Liver (tissue), 2 donors: ENCODE results near the gene ELK3.

Source experiments
- CTCF ChIP-seq: fragments of 150-350 bp; IDR thresholded peaks from 2 replicates; pipeline ENCODE4 v1.5.1; 2017; ENCODE audit warnings: improper control_type of control experiment, low read depth, low read length; ENCODE audit not compliant: missing input control
- MAX ChIP-seq: IDR thresholded peaks from 2 replicates; pipeline ENCODE4 v1.6.1; 2016; ENCODE audit warnings: antibody characterized with exemption
- REST ChIP-seq: IDR thresholded peaks from 2 replicates; pipeline ENCODE4 v1.6.1; 2016; ENCODE audit warnings: antibody characterized with exemption, mild to moderate bottlenecking
- donor health status: healthy.

GRCh38 chr12:96240656-96241055, 46.5 kb downstream of the ELK3 start:
- TF ChIP-seq CTCF (no peak), REST (no peak), MAX (no peak)
